ENCODE measurements around the gene MYL12B.
"Not testable (repeated sequence)": the region's sequence is repeated elsewhere in the genome, so short reads cannot be mapped to it uniquely, and the experiment has no call there.

Gene MYL12B

GRCh38 chr18:3305354-3305762 lies 43.4 kb downstream of the MYL12B start:
- DNase-seq: no peak

DNA sequence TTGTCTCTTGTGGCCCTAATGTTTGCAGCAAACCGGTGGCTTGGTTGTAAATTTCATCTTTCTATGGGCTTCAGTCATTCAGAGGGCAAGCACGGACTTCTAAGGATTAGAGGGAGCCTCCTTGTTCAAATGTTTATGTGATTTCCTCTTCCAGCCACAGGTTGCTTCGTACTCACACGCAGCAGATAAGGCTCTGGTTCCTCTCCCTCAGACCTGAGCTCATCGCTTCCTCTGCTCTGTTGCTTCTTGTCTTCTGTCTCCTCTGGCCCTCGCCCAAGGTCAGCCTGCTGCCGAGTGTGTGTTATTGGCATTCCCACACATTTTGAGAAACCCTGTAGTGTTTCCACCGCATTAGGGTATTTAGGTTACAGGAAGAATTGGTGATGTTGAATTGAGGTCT lies 44.0 kb downstream of the MYL12B start:
- DNase-seq: no peak

DNA sequence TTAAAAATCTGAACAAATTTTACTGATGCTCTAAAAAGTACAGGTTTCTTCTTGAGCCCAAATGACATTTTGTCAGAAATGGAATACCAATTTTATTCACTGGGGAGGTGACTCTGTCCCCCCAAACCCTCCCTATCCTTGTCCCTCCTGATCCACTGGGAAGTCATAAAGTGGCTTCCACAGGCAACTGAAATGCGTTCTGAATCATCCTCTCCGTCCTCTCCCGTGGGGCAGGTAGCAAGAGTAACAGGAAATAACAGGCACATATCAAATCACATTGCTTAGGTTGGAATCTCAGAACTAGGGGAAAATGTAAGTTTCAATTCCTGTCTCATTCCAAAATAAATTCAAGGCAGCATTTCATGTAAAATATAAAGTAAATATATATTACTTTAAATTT lies 44.5 kb downstream of the MYL12B start:
- DNase-seq: no peak

GRCh38 chr18:3313685-3314084 lies 51.8 kb downstream of the MYL12B start:
- no peak for DNase-seq

DNA sequence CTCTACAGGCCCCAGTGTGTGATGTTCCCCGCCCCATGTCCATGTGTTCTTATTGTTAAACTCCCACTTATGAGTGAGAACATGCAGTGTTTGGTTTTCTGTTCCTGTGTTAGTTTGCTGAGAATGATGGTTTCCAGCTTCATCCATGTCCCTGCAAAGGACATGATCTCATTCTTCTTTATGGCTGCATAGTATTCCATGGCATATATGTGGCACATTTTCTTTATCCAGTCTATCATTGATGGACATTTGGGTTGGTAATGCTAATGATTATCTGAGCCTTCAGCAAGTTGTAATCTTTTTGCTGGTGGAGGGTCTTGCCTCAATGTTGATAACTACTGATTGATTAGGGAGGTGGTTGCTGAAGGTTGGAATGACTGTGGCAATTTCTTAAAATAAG lies 53.4 kb downstream of the MYL12B start:
- DNase-seq: not testable (repeated sequence)

DNA sequence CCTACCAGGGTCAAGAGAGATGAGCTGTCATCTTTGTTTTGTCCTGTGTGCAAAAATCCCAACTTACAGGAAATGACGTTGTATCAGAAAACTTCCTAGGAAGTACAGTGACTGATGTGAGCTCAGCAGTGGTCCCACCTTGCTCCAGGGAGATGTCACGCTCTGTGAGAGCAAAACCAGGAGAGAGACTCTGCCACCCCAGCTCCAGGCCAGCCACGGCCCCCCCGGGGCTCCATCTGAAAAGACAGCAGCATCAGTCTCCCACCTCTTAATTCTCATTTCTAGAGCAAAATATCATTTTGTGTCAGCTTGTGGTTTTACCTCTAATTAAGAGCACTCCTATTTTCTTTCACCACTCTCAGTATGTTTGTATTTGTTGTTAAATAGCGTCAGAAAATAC lies 57.5 kb downstream of the MYL12B start:
- DNase-seq: no peak

DNA sequence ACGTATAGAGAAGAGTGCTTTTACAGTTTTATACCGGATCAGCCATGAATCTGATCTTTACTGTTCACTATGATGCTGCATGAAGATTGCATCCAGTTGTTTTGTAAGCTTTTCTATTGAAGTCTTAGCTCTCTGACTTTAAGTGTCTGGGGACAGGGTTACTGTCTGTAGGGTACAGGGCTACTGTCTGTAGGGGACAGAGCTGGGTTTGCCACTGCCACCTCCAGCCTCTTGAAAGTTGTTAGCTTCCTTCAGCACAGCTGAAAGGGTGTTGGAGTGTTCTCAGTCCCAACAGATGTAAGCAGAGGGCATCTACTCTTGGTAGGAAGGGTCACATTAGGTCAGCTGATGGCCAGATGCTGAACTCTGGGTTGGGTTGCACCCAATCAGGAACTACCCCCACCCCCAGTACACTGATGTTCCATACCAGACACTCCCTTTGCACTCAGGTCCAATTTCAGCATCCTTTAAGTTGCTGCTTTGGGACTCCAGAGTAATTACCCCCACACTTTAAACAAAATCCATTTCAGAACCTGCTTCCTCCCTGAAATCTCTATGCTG lies 58.0 kb downstream of the MYL12B start:
- DNase-seq: no peak

- no peak for DNase-seq
Measured at GRCh38 chr18:3321133-3321812, 59.3 kb downstream of the MYL12B start.

DNA sequence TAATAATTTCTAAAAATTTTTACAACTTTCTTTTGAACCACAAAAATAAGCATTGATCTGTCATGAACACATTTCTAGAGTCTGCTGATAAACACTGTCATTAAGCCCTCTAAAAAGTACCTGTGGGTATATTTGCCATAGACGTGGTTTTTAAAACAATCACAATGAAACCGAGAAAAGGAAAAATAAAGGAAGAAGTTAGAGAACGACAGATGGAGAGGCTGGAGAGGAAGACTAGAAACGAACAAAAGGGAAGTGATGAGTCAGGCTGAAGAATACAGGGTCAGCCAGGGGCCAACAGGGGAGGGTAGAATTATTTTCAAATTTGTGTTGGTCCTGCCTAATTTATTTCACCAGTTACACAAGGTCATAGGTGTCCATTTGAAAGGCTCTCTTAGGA lies 62.0 kb downstream of the MYL12B start:
- no peak for DNase-seq

Data from activated T-cell treated with anti-CD3 and anti-CD28 coated beads for 4 hours (primary cell).